ENCODE measurements around the gene RPP14. TPM values are rescaled to one million over a fixed set of nuclear protein-coding genes. Genes with fewer than 3 reads are reported as not detected.
"Not testable (repeated sequence)": the region's sequence is repeated elsewhere in the genome, so short reads cannot be mapped to it uniquely, and the experiment has no call there.

Gene RPP14
- total RNA-seq, 1 donor from 2014 or later = 17.7 TPM

GRCh38 chr3:58270485-58270884 is 35.6 kb upstream of the RPP14 start:
- CTCF ChIA-PET = interaction anchor here (1.7 kb wide), 1 partner anchor 29 kb away, joined by 3 read pairs; no protein-coding TSS in a partner anchor
- Mint-ChIP-seq H3K4me3 (no peak overlapping the region), H3K27ac (no peak overlapping the region), H3K9me3 (no peaks in the 10 kb centered on the region), H3K36me3 (ENCODE audit: low read depth) (peaks cover 74% of the 10 kb centered on the region), H3K4me1 (peaks cover 8% of the 10 kb centered on the region), H3K27me3 (no peaks in the 10 kb centered on the region)
- POLR2A ChIA-PET = interaction anchor here (0.7 to 1.2 kb wide), 2 partner anchors 80 to 413 kb away, joined by 3 to 12 read pairs; no protein-coding TSS in a partner anchor
- no peak for TF ChIP-seq CTCF (IDR thresholded peaks at IDR 0.05)
- intact Hi-C loops (cut with micrococcal nuclease) = loop anchor here (5.0 kb wide), 1 partner anchor 33 kb away; the partner anchor contains the start of gene ABHD6
- DNase-seq = no peak
- ATAC-seq (ENCODE audit: low read depth) = no peak

GRCh38 chr3:58271901-58272501 is 34.0 kb upstream of the RPP14 start:
- intact Hi-C loops (cut with micrococcal nuclease) = loop anchor here (5.0 kb wide), 1 partner anchor 35 kb away; the partner anchor contains the start of gene ABHD6
- no peak for TF ChIP-seq CTCF (IDR thresholded peaks at IDR 0.05)
- Mint-ChIP-seq H3K36me3 (ENCODE audit: low read depth) (peaks cover 77% of the 10 kb centered on the region), H3K27ac (peak overlapping the region; percentile 65), H3K4me1 (peaks cover 8% of the 10 kb centered on the region), H3K27me3 (no peaks in the 10 kb centered on the region), H3K9me3 (peaks cover 1% of the 10 kb centered on the region), H3K4me3 (peak overlapping the region; percentile 24)
- no peak for DNase-seq
- CTCF ChIA-PET = no interaction called here
- POLR2A ChIA-PET = interaction anchor here (0.8 to 0.9 kb wide), 2 partner anchors 38 to 76 kb away, joined by 3 to 6 read pairs; no protein-coding TSS in a partner anchor
- no peak for ATAC-seq (ENCODE audit: low read depth)

GRCh38 chr3:58272891-58273290 is 33.2 kb upstream of the RPP14 start:
- no peak for ATAC-seq (ENCODE audit: low read depth)
- Mint-ChIP-seq H3K27ac (no peak overlapping the region), H3K36me3 (ENCODE audit: low read depth) (peaks cover 77% of the 10 kb centered on the region), H3K9me3 (peaks cover 1% of the 10 kb centered on the region), H3K27me3 (no peaks in the 10 kb centered on the region), H3K4me3 (no peak overlapping the region), H3K4me1 (peaks cover 8% of the 10 kb centered on the region)
- intact Hi-C loops (cut with micrococcal nuclease) = loop anchor here (5.0 kb wide), 1 partner anchor 36 kb away; the partner anchor contains the start of gene ABHD6
- ChIA-PET CTCF (no interaction called here), POLR2A (interaction anchor here (0.9 kb wide), 1 partner anchor 77 kb away, joined by 6 read pairs; no protein-coding TSS in a partner anchor)
- no peak for DNase-seq
- no peak for TF ChIP-seq CTCF (IDR thresholded peaks at IDR 0.05)

- DNase-seq; CTCF ChIA-PET; H3K9me3 Mint-ChIP-seq; H3K27ac Mint-ChIP-seq; H3K27me3 Mint-ChIP-seq; H3K4me3 Mint-ChIP-seq; ATAC-seq (ENCODE audit: low read depth); H3K4me1 Mint-ChIP-seq; POLR2A ChIA-PET: not testable (repeated sequence)
- intact Hi-C loops (cut with micrococcal nuclease) = loop anchor here (5.0 kb wide), 1 partner anchor 36 kb away; the partner anchor contains the start of gene ABHD6
- H3K36me3 Mint-ChIP-seq (ENCODE audit: low read depth) = peaks cover 78% of the 10 kb centered on the region
Measured at GRCh38 chr3:58273362-58273761, 32.7 kb upstream of the RPP14 start.

GRCh38 chr3:58274027-58274614 is 31.9 kb upstream of the RPP14 start:
- intact Hi-C loops (cut with micrococcal nuclease) = loop anchor here (5.0 kb wide), 1 partner anchor 37 kb away; the partner anchor contains the start of gene ABHD6
- peaks cover 1% of the 10 kb centered on the region for H3K9me3 Mint-ChIP-seq
- ATAC-seq (ENCODE audit: low read depth) (no peak), DNase-seq (no peak)
- peaks cover 8% of the 10 kb centered on the region for H3K4me1 Mint-ChIP-seq
- H3K4me3 Mint-ChIP-seq = no peak overlapping the region
- POLR2A ChIA-PET = no interaction called here
- CTCF ChIA-PET = no interaction called here
- no peaks in the 10 kb centered on the region for H3K27me3 Mint-ChIP-seq
- peaks cover 78% of the 10 kb centered on the region for H3K36me3 Mint-ChIP-seq (ENCODE audit: low read depth)
- no peak overlapping the region for H3K27ac Mint-ChIP-seq
- no peak for TF ChIP-seq CTCF (IDR thresholded peaks at IDR 0.05)

Measured in activated B cell treated with CpG ODN at 0.5 μM for 24 hours (primary cell).